Panc1 (cell line): ENCODE data around the gene TERB1. TPM values are rescaled to one million over a fixed set of nuclear protein-coding genes. Genes with fewer than 3 reads are reported as not detected.

Source experiments
- ATAC-seq: fragments of 200-7000 bp; cut with Tn5 transposase; 2 replicates; pipeline ENCODE4 v1.9.1; 2020; ENCODE audit warnings: mild to moderate bottlenecking, moderate library complexity
- BruUV-seq: library from RNA; stranded (reverse); fragments of 400-500 nt; replicated peaks from 2 replicates; lab custom pipeline; 2021; lab: Mats Ljungman, UMichigan
- CTCF ChIA-PET: fragments of 300-600 bp; sonication (Branson Sonifier 250); formaldehyde crosslinking; loops from one replicate; lab custom pipeline; 2022; ENCODE audit warnings: antibody characterized with exemption; lab: Charles Lee
- POLR2A ChIA-PET: fragments of 300-600 bp; sonication (Branson Sonifier 250); formaldehyde crosslinking; loops from one replicate; lab custom pipeline; 2022; ENCODE audit warnings: antibody characterized with exemption; lab: Charles Lee
- DNase-seq: peaks from one replicate; pipeline ENCODE4 v3.0.0-alpha.2; 2010; ENCODE audit warnings: low read depth, low spot score
- H3K27ac ChIP-seq: 2 replicates; pipeline ENCODE4 v1.5.1; 2011; ENCODE audit warnings: mild to moderate bottlenecking, low read length, inconsistent platforms
- H3K27me3 ChIP-seq: fragments of 200-500 bp; sonication (Bioruptor generic); 2 replicates; pipeline ENCODE4 v1.6.0; 2014; ENCODE audit warnings: low read length, inconsistent platforms; ENCODE audit not compliant: control insufficient read depth, insufficient read depth
- H3K36me3 ChIP-seq: fragments of 200-500 bp; sonication (Bioruptor generic); 2 replicates; pipeline ENCODE4 v1.5.1; 2014; ENCODE audit warnings: inconsistent platforms, mild to moderate bottlenecking, low read length, moderate library complexity; ENCODE audit not compliant: control insufficient read depth, insufficient read depth
- H3K4me1 ChIP-seq: 2 replicates; pipeline ENCODE4 v1.5.1; 2011; ENCODE audit warnings: inconsistent platforms, mild to moderate bottlenecking, low read length, moderate library complexity; ENCODE audit not compliant: control insufficient read depth, insufficient read depth
- H3K4me3 ChIP-seq, 2 experiments: 2 replicates each; pipeline ENCODE4 v1.5.1; 2011 to 2012; ENCODE audit warnings: low read depth in 2 of 2, low read length in 2 of 2, mild to moderate bottlenecking in 2 of 2, inconsistent platforms in 1 of 2, moderate library complexity in 1 of 2
- H3K9me3 ChIP-seq: fragments of 200-500 bp; sonication (Bioruptor generic); 2 replicates; pipeline ENCODE4 v1.5.1; 2014; ENCODE audit warnings: low read depth, mild to moderate bottlenecking, inconsistent platforms, low read length, moderate library complexity; ENCODE audit not compliant: control insufficient read depth, insufficient read depth
- POLR2AphosphoS5 ChIP-seq: IDR thresholded peaks from 2 replicates; pipeline ENCODE4 v1.6.1; 2012; ENCODE audit warnings: mild to moderate bottlenecking, low read depth, low read length, moderate library complexity
- REST ChIP-seq, 2 experiments: IDR thresholded peaks; 2 replicates each; pipeline ENCODE4 v1.6.1; 2011 to 2012; ENCODE audit warnings: low read depth in 2 of 2, control low read depth in 1 of 2, low read length in 1 of 2, mild to moderate bottlenecking in 1 of 2, moderate library complexity in 1 of 2; ENCODE audit not compliant: insufficient read depth in 1 of 2
- SIN3A ChIP-seq: IDR thresholded peaks from 2 replicates; pipeline ENCODE4 v1.6.1; 2012; ENCODE audit warnings: low read depth, mild to moderate bottlenecking, low read length, moderate library complexity, borderline replicate concordance; ENCODE audit not compliant: insufficient read depth
- TCF7L2 ChIP-seq: IDR thresholded peaks from 2 replicates; pipeline ENCODE4 v1.6.1; 2011; ENCODE audit warnings: mild to moderate bottlenecking, low read depth, low read length, inconsistent platforms
- in situ Hi-C: cut with HindIII; loops from 2 replicates; pipeline ENCODE4 v1.10.0; 2016; ENCODE audit warnings: low sequenced_read_pairs, low pct_unique_long_range_greater_than_20kb
- intact Hi-C: fragments of 100-400 bp; cut with micrococcal nuclease; formaldehyde crosslinking; loops from one replicate; pipeline ENCODE4 v1.10.0; 2022; ENCODE audit not compliant: unreplicated experiment
- total RNA-seq: library from RNA; stranded (reverse); gene quantifications from one replicate; pipeline ENCODE4 v1.2.1, GENCODE V29; 2021; ENCODE audit not compliant: unreplicated experiment
- TF ChIP-seq, protein P1 (sequence below): fragments of 450-650 bp; IDR thresholded peaks from 2 replicates; pipeline ENCODE4 v1.5.1; 2017; ENCODE audit warnings: mild to moderate bottlenecking

TERB1 gene
- total RNA-seq, 1 experiment from 2014 or later, result not detected

- peaks cover 30% of the 10 kb centered on the region for H3K36me3 ChIP-seq
- in situ Hi-C loops, result no loop called here
Measured at GRCh38 chr16:66809765-66810164, 8.4 kb upstream of the TERB1 start.

GRCh38 chr16:66802159-66802558, 775 bp upstream of the TERB1 start:
- DNase-seq, result no peak
- POLR2A ChIA-PET, result no interaction called here
- in situ Hi-C loops (no loop called here), intact Hi-C loops (no loop called here)
- no peaks in the 10 kb centered on the region for H3K9me3 ChIP-seq
- BruUV-seq, result no TSS peak
- no peak overlapping the region for H3K27ac ChIP-seq
- ATAC-seq, result no peak
- H3K36me3 ChIP-seq, result peaks cover 19% of the 10 kb centered on the region
- no peak for TF ChIP-seq TCF7L2
- TF ChIP-seq, protein P1, sequence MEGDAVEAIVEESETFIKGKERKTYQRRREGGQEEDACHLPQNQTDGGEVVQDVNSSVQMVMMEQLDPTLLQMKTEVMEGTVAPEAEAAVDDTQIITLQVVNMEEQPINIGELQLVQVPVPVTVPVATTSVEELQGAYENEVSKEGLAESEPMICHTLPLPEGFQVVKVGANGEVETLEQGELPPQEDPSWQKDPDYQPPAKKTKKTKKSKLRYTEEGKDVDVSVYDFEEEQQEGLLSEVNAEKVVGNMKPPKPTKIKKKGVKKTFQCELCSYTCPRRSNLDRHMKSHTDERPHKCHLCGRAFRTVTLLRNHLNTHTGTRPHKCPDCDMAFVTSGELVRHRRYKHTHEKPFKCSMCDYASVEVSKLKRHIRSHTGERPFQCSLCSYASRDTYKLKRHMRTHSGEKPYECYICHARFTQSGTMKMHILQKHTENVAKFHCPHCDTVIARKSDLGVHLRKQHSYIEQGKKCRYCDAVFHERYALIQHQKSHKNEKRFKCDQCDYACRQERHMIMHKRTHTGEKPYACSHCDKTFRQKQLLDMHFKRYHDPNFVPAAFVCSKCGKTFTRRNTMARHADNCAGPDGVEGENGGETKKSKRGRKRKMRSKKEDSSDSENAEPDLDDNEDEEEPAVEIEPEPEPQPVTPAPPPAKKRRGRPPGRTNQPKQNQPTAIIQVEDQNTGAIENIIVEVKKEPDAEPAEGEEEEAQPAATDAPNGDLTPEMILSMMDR, result no peak
- TF ChIP-seq POLR2AphosphoS5, result no peak
- H3K4me1 ChIP-seq, result no peaks in the 10 kb centered on the region
- H3K4me3 ChIP-seq, result no peak overlapping the region
- H3K27me3 ChIP-seq, result no peaks in the 10 kb centered on the region
- CTCF ChIA-PET, result no interaction called here

More at GRCh38 chr16:66809765-66810164, 8.4 kb upstream of the TERB1 start:
- H3K4me3 ChIP-seq, result no peak overlapping the region
- no TSS peak for BruUV-seq
- no peaks in the 10 kb centered on the region for H3K4me1 ChIP-seq
- intact Hi-C loops, result no loop called here
- TF ChIP-seq POLR2AphosphoS5 (no peak), REST (IDR thresholded peaks at IDR 0.05; ENCODE audit: insufficient read depth in 1 of 2, low read depth in 2 of 2, low read length in 1 of 2) (no peak), SIN3A (no peak), TCF7L2 (no peak)
- TF ChIP-seq, protein P1, result no peak
- ChIA-PET POLR2A (no interaction called here), CTCF (no interaction called here)
- no peaks in the 10 kb centered on the region for H3K9me3 ChIP-seq
- ATAC-seq, result no peak
- no peak overlapping the region for H3K27ac ChIP-seq
- H3K27me3 ChIP-seq, result no peaks in the 10 kb centered on the region
- no peak for DNase-seq
